GM12891 (cell line): Measurements from ENCODE around the gene NCOA3.

Experiments
- POLR2A ChIP-seq: IDR thresholded peaks from 2 replicates; pipeline ENCODE4 v1.6.1; 2011; ENCODE audit warnings: low read depth, low read length, control low read depth
- POLR2AphosphoS5 ChIP-seq: IDR thresholded peaks from 2 replicates; pipeline ENCODE4 v1.6.1; 2011; ENCODE audit warnings: low read depth, low read length, control low read depth
- SPI1 ChIP-seq: IDR thresholded peaks from 2 replicates; pipeline ENCODE4 v1.6.1; 2011; ENCODE audit warnings: low read depth, low read length, control low read depth

DNA sequence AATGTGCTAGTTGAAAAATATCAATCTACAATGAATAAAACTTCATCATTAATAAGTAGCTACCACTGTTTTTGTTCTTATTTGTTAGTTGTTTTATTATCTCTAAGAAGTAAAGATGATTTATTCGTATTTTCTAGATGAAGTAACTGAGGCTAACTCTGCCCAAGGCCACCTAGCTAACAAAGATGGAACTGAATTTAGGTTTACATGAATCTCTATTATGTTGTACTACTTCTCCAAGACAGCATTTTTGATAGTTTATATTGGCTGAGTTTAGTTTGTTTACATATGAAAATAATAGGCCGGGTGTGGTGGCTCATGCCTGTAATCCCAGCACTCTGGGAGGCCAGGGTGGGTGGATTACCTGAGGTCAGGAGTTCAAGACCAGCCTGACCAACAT, 121.5 kb downstream of the NCOA3 start:
- TF ChIP-seq POLR2AphosphoS5 (no peak), POLR2A (no peak), SPI1 (no peak)
